Bronchial epithelial cell (primary cell): Measurements from ENCODE around the gene DLX2. TPM values are rescaled to one million over a fixed set of nuclear protein-coding genes. Genes with fewer than 3 reads are reported as not detected.
A peak's percentile ranks its signal among the peaks of the same experiment; 100 is the strongest.

Experiments
- DNase-seq: peaks from one replicate; pipeline ENCODE4 v3.0.0-alpha.2; 2010; ENCODE audit warnings: low read depth
- FAIRE-seq: peaks from 2 replicates; lab custom pipeline; 2011; peaks lifted over from hg19 to GRCh38; lab: Jason Lieb, UNC
- H3K27me3 ChIP-seq: 2 replicates; pipeline ENCODE4 v1.5.1; 2011; ENCODE audit warnings: low read length; ENCODE audit not compliant: control insufficient read depth, insufficient read depth
- H3K36me3 ChIP-seq: 2 replicates; pipeline ENCODE4 v1.5.1; 2011; ENCODE audit warnings: low read length; ENCODE audit not compliant: control insufficient read depth, insufficient read depth
- H3K4me3 ChIP-seq: 2 replicates; pipeline ENCODE4 v1.5.1; 2011; ENCODE audit warnings: mild to moderate bottlenecking, low read depth, low read length, control low read depth
- CTCF ChIP-seq: IDR thresholded peaks from 2 replicates; pipeline ENCODE4 v1.5.1; 2011; ENCODE audit warnings: mild to moderate bottlenecking, moderate library complexity, low read length, control low read depth, inconsistent platforms; ENCODE audit not compliant: insufficient read depth, severe bottlenecking
- total RNA-seq: library from RNA; depleted of rRNA; stranded (reverse); fragments of >200 nt; gene quantifications from 2 replicates; pipeline ENCODE4 v1.2.1, GENCODE V29; 2014

Gene DLX2
- total RNA-seq, 1 donor from 2014 or later = not detected

GRCh38 chr2:172105471-172106107 is 2.9 kb upstream of the DLX2 start:
- Histone ChIP-seq H3K36me3 (no peaks in the 10 kb centered on the region), H3K4me3 (peak overlapping the region; percentile 29), H3K27me3 (peaks cover 31% of the 10 kb centered on the region)
- DNase-seq (no peak), FAIRE-seq (no peak)
- TF ChIP-seq CTCF = no peak

GRCh38 chr2:172103471-172104272 is 972 bp upstream of the DLX2 start:
- peak; percentile 87 for TF ChIP-seq CTCF
- no peak for FAIRE-seq
- Histone ChIP-seq H3K27me3 (peaks cover 36% of the 10 kb centered on the region), H3K36me3 (no peaks in the 10 kb centered on the region), H3K4me3 (no peak overlapping the region)
- DNase-seq = peak; percentile 68

- Histone ChIP-seq H3K4me3 (peak overlapping the region; percentile 55), H3K27me3 (peaks cover 32% of the 10 kb centered on the region), H3K36me3 (no peaks in the 10 kb centered on the region)
- TF ChIP-seq CTCF = no peak
- DNase-seq (no peak), FAIRE-seq (no peak)
Observed at GRCh38 chr2:172101821-172102390, 794 bp downstream of the DLX2 start.

- no peak for FAIRE-seq
- Histone ChIP-seq H3K36me3 (no peaks in the 10 kb centered on the region), H3K27me3 (peaks cover 28% of the 10 kb centered on the region), H3K4me3 (peak overlapping the region; percentile 55)
- no peak for TF ChIP-seq CTCF
- DNase-seq = no peak
Observed at GRCh38 chr2:172100935-172101820, 1.5 kb downstream of the DLX2 start.

GRCh38 chr2:172100080-172100934 is 2.4 kb downstream of the DLX2 start:
- no peak overlapping the region for H3K4me3 ChIP-seq

More at GRCh38 chr2:172100080-172100934, 2.4 kb downstream of the DLX2 start:
- Histone ChIP-seq H3K36me3 (no peaks in the 10 kb centered on the region), H3K27me3 (peaks cover 19% of the 10 kb centered on the region)
- no peak for TF ChIP-seq CTCF
- no peak for DNase-seq
- no peak for FAIRE-seq
